ENCODE results near the gene PRELP.

The PRELP gene

GRCh38 chr1:203527013-203527412 lies 51.4 kb downstream of the PRELP start:
- no peak for DNase-seq

GRCh38 chr1:203528063-203528462 lies 52.5 kb downstream of the PRELP start:
- DNase-seq = no peak

DNA sequence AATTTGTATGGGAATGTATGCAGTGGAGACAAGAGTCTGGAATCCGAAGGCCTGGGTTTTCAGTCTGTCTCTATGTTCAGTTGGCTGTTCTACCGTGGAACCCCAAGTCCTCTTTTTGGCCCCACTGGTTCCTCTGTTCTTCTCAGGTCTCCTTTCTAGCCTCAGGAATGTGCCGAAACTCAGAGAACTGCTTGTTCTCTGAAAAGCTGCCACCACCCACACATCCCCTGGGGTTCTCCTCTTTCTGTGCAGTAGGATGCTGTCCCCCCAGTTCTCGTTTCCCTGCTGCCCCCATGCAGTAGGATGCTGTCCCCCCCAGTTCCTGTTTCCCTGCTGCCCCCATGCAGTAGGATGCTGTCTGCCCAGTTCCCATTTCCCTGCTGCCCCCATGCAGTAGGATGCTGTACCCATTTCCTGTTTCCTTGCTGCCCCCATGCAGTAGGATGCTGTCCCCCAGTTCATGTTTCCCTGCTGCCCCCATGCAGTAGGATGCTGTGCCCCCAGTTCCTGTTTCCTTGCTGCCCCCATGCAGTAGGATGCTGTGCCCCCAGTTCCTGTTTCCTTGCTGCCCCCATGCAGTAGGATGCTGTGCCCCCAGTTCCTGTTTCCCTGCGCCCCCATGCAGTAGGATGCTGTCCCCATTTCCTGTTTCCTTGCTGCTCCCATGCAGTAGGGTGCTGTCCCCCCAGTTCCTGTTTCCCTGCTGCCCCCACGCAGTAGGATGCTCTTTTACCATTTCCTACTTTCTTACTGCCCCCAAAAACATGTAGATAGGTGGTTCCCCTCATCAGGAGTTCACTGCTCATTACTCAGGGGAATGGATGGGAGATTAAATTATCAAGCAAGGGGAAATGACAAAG lies 53.6 kb downstream of the PRELP start:
- DNase-seq = no peak

DNA sequence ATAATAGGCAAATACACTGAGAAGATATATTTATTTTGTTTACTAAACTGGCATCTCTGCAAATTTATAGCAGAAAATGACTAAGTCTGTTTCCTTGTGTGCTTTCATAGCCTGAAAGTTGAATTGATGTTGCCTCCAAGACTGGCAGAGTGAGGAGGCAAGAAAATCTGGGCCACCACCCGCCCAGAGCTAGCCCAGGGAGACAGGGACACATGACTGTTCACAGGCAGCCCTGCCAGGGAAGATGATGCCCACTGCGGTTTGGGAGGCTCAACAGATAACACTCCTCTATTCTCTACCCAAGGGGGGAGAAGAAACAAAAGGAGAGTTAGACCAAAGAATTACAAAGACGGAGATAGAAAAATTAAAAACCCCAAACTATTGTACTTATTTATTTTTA lies 55.5 kb downstream of the PRELP start:
- DNase-seq = no peak

DNA sequence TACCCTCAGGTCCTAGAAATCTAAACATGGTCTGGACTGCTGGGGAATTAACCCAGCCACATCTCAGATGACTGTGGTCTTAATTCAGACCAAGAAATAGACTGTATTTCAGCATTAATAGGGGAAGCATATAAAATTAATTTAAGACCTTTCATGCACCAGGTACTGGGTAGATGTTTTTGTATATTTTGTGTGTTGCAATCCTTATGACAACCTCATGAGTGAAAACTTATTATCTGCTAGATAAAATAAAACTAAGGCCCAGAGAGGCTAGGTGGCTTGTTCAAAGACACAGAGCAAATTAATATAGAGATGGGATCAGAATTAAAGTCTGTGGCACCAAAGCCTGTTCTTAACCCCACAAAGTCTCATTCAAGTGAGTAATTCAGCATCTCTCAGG lies 58.4 kb downstream of the PRELP start:
- no peak for DNase-seq

GRCh38 chr1:203534526-203534925 lies 58.9 kb downstream of the PRELP start:
- no peak for DNase-seq

- DNase-seq = no peak
These were observed 61.0 kb downstream of the PRELP start for GRCh38 chr1:203536575-203536974.

GRCh38 chr1:203536980-203537455 lies 61.4 kb downstream of the PRELP start:
- DNase-seq = no peak

- DNase-seq = no peak
These were observed 62.3 kb downstream of the PRELP start for GRCh38 chr1:203537806-203538464.

- no peak for DNase-seq
These were observed 63.1 kb downstream of the PRELP start for GRCh38 chr1:203538726-203539125.

DNA sequence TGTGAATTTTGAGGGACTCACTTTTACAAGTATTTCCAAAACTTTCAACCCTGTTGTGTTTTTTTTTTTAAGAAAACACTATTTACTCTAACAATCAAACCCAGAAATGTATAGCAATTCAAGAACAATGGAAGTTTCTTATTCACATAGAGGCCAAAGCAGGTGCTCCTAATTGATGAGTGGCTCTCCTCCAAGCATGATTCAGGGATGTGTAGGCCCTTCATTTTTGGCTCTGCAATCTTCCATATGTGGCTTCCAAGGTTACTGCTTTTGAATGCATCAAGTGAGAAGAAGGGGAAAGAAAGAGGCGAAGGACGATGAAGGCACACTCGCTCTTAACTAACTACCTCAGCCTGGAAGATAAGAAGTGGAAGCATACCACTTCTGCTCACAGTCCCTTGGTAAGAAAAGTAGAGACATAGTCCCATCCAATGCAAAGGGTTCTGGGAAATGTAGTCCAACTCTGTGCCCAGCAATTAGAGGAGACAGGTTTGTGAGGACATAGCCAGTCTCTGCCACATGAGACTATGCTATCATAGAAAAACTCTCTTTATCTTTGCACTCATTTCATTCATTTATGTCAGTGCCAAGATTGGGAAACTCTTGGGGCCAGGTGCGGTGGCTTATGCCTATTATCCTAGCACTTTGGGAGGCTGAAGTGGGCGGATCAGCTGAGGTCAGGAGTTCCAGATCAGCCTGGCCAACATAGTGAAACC lies 64.4 kb downstream of the PRELP start:
- DNase-seq = no peak
